K562 (cell line): Measurements from ENCODE around the gene SSTR5. TPM values are rescaled to one million over a fixed set of nuclear protein-coding genes. Genes with fewer than 3 reads are reported as not detected.

Experiments
- ATAC-seq: fragments of 200-7000 bp; cut with Tn5 transposase; 3 replicates; pipeline ENCODE4 v1.9.1; 2020; ENCODE audit warnings: moderate library complexity
- BruUV-seq: library from RNA; stranded (reverse); fragments of 400-500 nt; replicated peaks from 2 replicates; lab custom pipeline; 2021; lab: Mats Ljungman, UMichigan
- CTCF ChIA-PET: fragments of 300-600 bp; formaldehyde crosslinking; extraction: SDS; loops from one replicate; lab custom pipeline; 2021; ENCODE audit warnings: low intra/inter-chr PET ratio; lab: Yijun Ruan, JAX
- POLR2A ChIA-PET: fragments of 300-600, 350-650 bp; sonication (Branson Sonifier 250); formaldehyde crosslinking; extraction: SDS; loops from one replicate; lab custom pipeline; 2021; ENCODE audit warnings: antibody characterized with exemption, inconsistent platforms; lab: Yijun Ruan, JAX
- DNase-seq, 4 experiments: peaks; one replicate each; pipeline versions ENCODE4 v3.0.0 to v3.0.0-alpha.2; 2011 to 2018; ENCODE audit warnings: low spot score in 3 of 4, mixed read lengths in 3 of 4; ENCODE audit errors: extremely low read depth in 1 of 4
- FAIRE-seq: peaks from 2 replicates; lab custom pipeline; 2011; peaks lifted over from hg19 to GRCh38; lab: Jason Lieb, UNC
- H2AFZ ChIP-seq: 2 replicates; pipeline ENCODE4 v1.6.0; 2011; ENCODE audit warnings: low read depth, low read length, control low read depth, inconsistent platforms
- H3K27ac ChIP-seq: fragments of 200-600 bp; 3 replicates; pipeline ENCODE4 v1.8.0; 2011; ENCODE audit warnings: low read depth, mild to moderate bottlenecking, control low read depth, inconsistent platforms, low read length, moderate library complexity, mixed read lengths; ENCODE audit errors: extremely low read depth
- H3K27me3 ChIP-seq, 2 experiments: fragments of 300-600 bp in 1 of 2; 2 replicates in 1 of 2; 3 replicates in 1 of 2; pipeline versions ENCODE4 v1.6.0 to v1.8.0; 2011; ENCODE audit warnings: inconsistent platforms in 2 of 2, low read length in 2 of 2, mild to moderate bottlenecking in 1 of 2, mixed read lengths in 1 of 2, moderate library complexity in 1 of 2; ENCODE audit not compliant: control insufficient read depth in 2 of 2, insufficient read depth in 2 of 2
- H3K36me3 ChIP-seq: fragments of 300-600 bp; 3 replicates; pipeline ENCODE4 v1.8.0; 2011; ENCODE audit warnings: mild to moderate bottlenecking, low read length, inconsistent platforms; ENCODE audit not compliant: control insufficient read depth, insufficient read depth
- H3K4me1 ChIP-seq, 2 experiments: fragments of 200-600 bp in 1 of 2; replicated peaks in 1 of 2; 2 replicates in 1 of 2; 3 replicates in 1 of 2; pipeline versions ENCODE4 v1.5.1 to v1.8.0; 2011; ENCODE audit warnings: inconsistent platforms in 2 of 2, low read length in 2 of 2, mild to moderate bottlenecking in 1 of 2, mixed read lengths in 1 of 2, moderate library complexity in 1 of 2; ENCODE audit not compliant: control insufficient read depth in 2 of 2, insufficient read depth in 2 of 2
- H3K4me2 ChIP-seq: 2 replicates; pipeline ENCODE4 v1.6.1; 2011; ENCODE audit warnings: low read length, control low read depth, inconsistent platforms, mixed read lengths; ENCODE audit not compliant: insufficient read depth
- H3K4me3 ChIP-seq: fragments of 200-600 bp; sonication (generic), shearing (Covaris generic); 2 replicates; pipeline ENCODE4 v1.5.1; 2016; ENCODE audit warnings: control low read depth, inconsistent platforms
- H3K79me2 ChIP-seq: fragments of 200-600 bp; 3 replicates; pipeline ENCODE4 v1.8.0; 2011; ENCODE audit warnings: low read length, inconsistent platforms; ENCODE audit not compliant: control insufficient read depth, insufficient read depth
- H3K9ac ChIP-seq, 2 experiments: 2 replicates each; pipeline versions ENCODE4 v1.6.0 to v1.6.1; 2011; ENCODE audit warnings: low read depth in 2 of 2, low read length in 2 of 2, control low read depth in 1 of 2, inconsistent platforms in 1 of 2, mild to moderate bottlenecking in 1 of 2, mixed read lengths in 1 of 2; ENCODE audit not compliant: insufficient read depth in 1 of 2
- H3K9me1 ChIP-seq: one replicate; pipeline ENCODE4 v1.6.0; 2011; ENCODE audit warnings: inconsistent platforms, mild to moderate bottlenecking, low read length, moderate library complexity; ENCODE audit not compliant: control insufficient read depth, insufficient read depth
- H3K9me3 ChIP-seq: replicated peaks from 2 replicates; pipeline ENCODE4 v1.5.1; 2011; ENCODE audit warnings: low read depth, low read length, inconsistent platforms; ENCODE audit not compliant: control insufficient read depth, insufficient read depth
- H4K20me1 ChIP-seq: replicated peaks from 2 replicates; pipeline ENCODE4 v1.6.1; 2011; ENCODE audit warnings: low read length, inconsistent platforms, mixed read lengths; ENCODE audit not compliant: control insufficient read depth, insufficient read depth
- BRD4 ChIP-seq: fragments of 200-600 bp; sonication (generic); IDR thresholded peaks from 2 replicates; pipeline ENCODE4 v1.6.1; 2017; ENCODE audit warnings: inconsistent platforms
- CAMTA2 ChIP-seq: fragments of 250-450 bp; sonication (Bioruptor Pico); conservative IDR thresholded peaks from 2 replicates; pipeline ENCODE4 v1.5.1; 2022
- DMBX1 ChIP-seq: fragments of 250-450 bp; sonication (Bioruptor Pico); IDR thresholded peaks from 2 replicates; pipeline ENCODE4 v1.8.0; 2022; ENCODE audit warnings: inconsistent platforms, mild to moderate bottlenecking, moderate library complexity, borderline replicate concordance
- EP400 ChIP-seq: fragments of 450-650 bp; IDR thresholded peaks from 2 replicates; pipeline ENCODE4 v1.6.1; 2017; ENCODE audit warnings: antibody characterized with exemption, mild to moderate bottlenecking, moderate library complexity
- ETV6 ChIP-seq, 3 experiments: fragments of 150-350 bp in 1 of 3; sonication (generic) in 1 of 3; formaldehyde crosslinking in 1 of 3; IDR thresholded peaks; 2 replicates each; pipeline versions ENCODE4 v1.6.1 to v1.8.0; 2014 to 2022; ENCODE audit warnings: borderline replicate concordance in 2 of 3, low read depth in 2 of 3, antibody characterized with exemption in 1 of 3, low read length in 1 of 3, mild to moderate bottlenecking in 1 of 3, missing genetic modification reagents in 1 of 3
- HEY1 ChIP-seq: fragments of 250-450 bp; sonication (Bioruptor Pico); IDR thresholded peaks from 2 replicates; pipeline ENCODE4 v1.5.0; 2020; ENCODE audit warnings: mild to moderate bottlenecking, moderate library complexity, borderline replicate concordance
- MCM5 ChIP-seq: fragments of 450-650 bp; IDR thresholded peaks from 2 replicates; pipeline ENCODE4 v1.6.1; 2016; ENCODE audit warnings: low read depth
- NBN ChIP-seq: fragments of 450-650 bp; IDR thresholded peaks from 2 replicates; pipeline ENCODE4 v1.6.1; 2016; ENCODE audit warnings: low read depth, mild to moderate bottlenecking
- PCBP1 ChIP-seq: fragments of 200-400 bp; formaldehyde crosslinking; IDR thresholded peaks from 2 replicates; pipeline ENCODE4 v1.6.1; 2018; ENCODE audit warnings: mild to moderate bottlenecking, low read depth, low read length; ENCODE audit not compliant: poor library complexity, severe bottlenecking
- TAF7 ChIP-seq: fragments of 450-650 bp; IDR thresholded peaks from 2 replicates; pipeline ENCODE4 v1.6.1; 2016; ENCODE audit warnings: missing genetic modification characterization, missing compliant biosample characterization
- TAF9B ChIP-seq: fragments of 450-650 bp; IDR thresholded peaks from 2 replicates; pipeline ENCODE4 v1.6.1; 2018; ENCODE audit warnings: mild to moderate bottlenecking; ENCODE audit not compliant: partially characterized antibody
- ZNF444 ChIP-seq: fragments of 250-450 bp; sonication (Bioruptor Pico); IDR thresholded peaks from 2 replicates; pipeline ENCODE4 v1.4.0; 2020; ENCODE audit warnings: mild to moderate bottlenecking, moderate library complexity
- WGBS: fragments of 100-300 bp; shearing (Covaris generic); methylation state at CpG from one replicate; pipeline ENCODE4 v1.1.6; 2016; ENCODE audit warnings: low coverage, mixed read lengths; ENCODE audit not compliant: insufficient coverage; ENCODE audit errors: missing lambda C conversion rate; 5-methylcytosine and 5-hydroxymethylcytosine counted together
- in situ Hi-C: fragments of 300-500 bp; cut with MboI; formaldehyde crosslinking; loops from 4 replicates; pipeline ENCODE4 v1.15.0; 2018; ENCODE audit warnings: inconsistent platforms, mixed read lengths
- intact Hi-C: fragments of 100-400 bp; cut with micrococcal nuclease; formaldehyde crosslinking; loops from 2 replicates; pipeline ENCODE4 v1.14.2; 2022
- polyA plus RNA-seq, 8 experiments: library from polyadenylated mRNA; depleted of rRNA in 4 of 8; stranded (reverse) in 5 of 8; unstranded in 3 of 8; fragments of >200 nt; fragmentation: Nextera tagmentation in 2 of 8; fragmentation: Illumina TruSeq in 1 of 8; extraction: Ambion mirVana in 2 of 8; extraction: Trizol in 1 of 8; gene quantifications; 2 replicates each; pipeline versions ENCODE4 v1.2.1 to v1.2.3, GENCODE V29; 2011 to 2014; ENCODE audit warnings: inconsistent platforms in 1 of 8, missing spikeins in 1 of 8
- total RNA-seq, 7 experiments: library from RNA; depleted of rRNA in 6 of 7; stranded (reverse); fragments of >200 nt in 6 of 7; fragmentation: Illumina TruSeq in 2 of 7; extraction: Trizol in 2 of 7; gene quantifications; 2 replicates each; pipeline versions ENCODE4 v1.2.1 to v1.2.3, GENCODE V29; 2011 to 2021; ENCODE audit warnings: low replicate concordance in 1 of 7
- TF ChIP-seq, protein P1 (sequence below), 2 experiments: fragments of 450-650 bp in 1 of 2; sonication (generic) in 1 of 2; formaldehyde crosslinking; conservative IDR thresholded peaks; 2 replicates each; pipeline versions ENCODE4 v1.4.0 to v1.8.1; 2020 to 2022; ENCODE audit warnings: mild to moderate bottlenecking in 1 of 2, missing genetic modification reagents in 1 of 2
- TF ChIP-seq, protein P2 (sequence below): fragments of 200-400 bp; formaldehyde crosslinking; IDR thresholded peaks from 2 replicates; pipeline ENCODE4 v1.6.1; 2017; ENCODE audit warnings: mild to moderate bottlenecking, low read depth, low read length, moderate library complexity
- TF ChIP-seq, protein P3 (sequence below): fragments of 450-650 bp; formaldehyde crosslinking; IDR thresholded peaks from 2 replicates; pipeline ENCODE4 v1.4.0; 2020; ENCODE audit warnings: mild to moderate bottlenecking, moderate library complexity

The SSTR5 gene
- total and polyA plus RNA-seq, 9 of the 15 experiments (the other 6 are each of a cell fraction or from before 2014, with no cell fraction given) = not detected

DNA sequence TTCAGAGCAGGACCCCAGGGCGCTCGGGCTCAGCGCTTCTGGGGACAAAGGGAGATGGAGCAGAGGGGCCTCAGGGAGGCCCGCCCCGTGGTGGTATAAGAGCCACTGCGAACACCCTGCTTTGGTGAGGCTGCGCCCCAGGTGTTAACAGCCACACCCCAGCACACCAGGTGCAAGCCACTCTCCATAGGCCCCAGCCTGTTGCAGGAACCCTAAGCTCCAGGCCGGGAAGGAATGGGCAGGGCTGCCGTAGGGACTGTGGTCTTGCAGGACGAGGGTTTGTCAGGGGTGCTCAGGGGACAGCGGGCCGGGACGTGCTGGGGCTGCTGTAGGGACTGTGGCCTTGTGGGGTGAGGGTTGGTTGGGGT is 17.0 kb upstream of the SSTR5 start:
- intact Hi-C loops (loop anchor here (2.0 kb wide), 1 partner anchor 243 kb away; no protein-coding TSS in a partner anchor), in situ Hi-C loops (loop anchor here (10.0 kb wide), 1 partner anchor 341 kb away; the partner anchor contains the start of gene METRN)
- 6% methylated on average over 9 of the region's 13 CpGs for WGBS
- Histone ChIP-seq H3K9me3 (no peaks in the 10 kb centered on the region), H3K4me1 (peaks cover 0 to 30% of the 10 kb centered on the region in 2 experiments; a peak in 2 of 5 replicates), H3K4me2 (no peak overlapping the region), H3K9ac (no peak overlapping the region), H3K36me3 (no peaks in the 10 kb centered on the region), H2AFZ (no peak overlapping the region), H3K27ac (no peak overlapping the region), H3K9me1 (no peaks in the 10 kb centered on the region), H3K79me2 (no peaks in the 10 kb centered on the region), H3K27me3 (peaks cover 6 to 20% of the 10 kb centered on the region in 2 experiments; a peak in 3 of 5 replicates), H3K4me3 (no peak overlapping the region), H4K20me1 (no peaks in the 10 kb centered on the region)
- ChIA-PET CTCF (interaction anchor here (2.1 kb wide), 1 partner anchor 345 kb away, joined by 12 read pairs; no protein-coding TSS in a partner anchor), POLR2A (no interaction called here)
- DNase-seq (no peak), ATAC-seq (no peak), FAIRE-seq (no peak)
- BruUV-seq = no TSS peak
- TF ChIP-seq CAMTA2 (CRISPR knock-in tag) (no peak), BRD4 (no peak), MCM5 (no peak), TAF9B (no peak), ETV6 (IDR thresholded peaks at IDR 0.05; ENCODE audit: borderline replicate concordance in 1 of 2, low read depth in 2 of 2, low read length in 1 of 2) (no peak), ETV6 (CRISPR knock-in tag; IDR thresholded peaks at IDR 0.05; ENCODE audit: borderline replicate concordance) (no peak), NBN (no peak), HEY1 (CRISPR knock-in tag) (no peak), PCBP1 (no peak), ZNF444 (CRISPR knock-in tag) (no peak), EP400 (no peak), DMBX1 (CRISPR knock-in tag) (no peak), TAF7 (tag) (no peak)
- TF ChIP-seq, protein P1, sequence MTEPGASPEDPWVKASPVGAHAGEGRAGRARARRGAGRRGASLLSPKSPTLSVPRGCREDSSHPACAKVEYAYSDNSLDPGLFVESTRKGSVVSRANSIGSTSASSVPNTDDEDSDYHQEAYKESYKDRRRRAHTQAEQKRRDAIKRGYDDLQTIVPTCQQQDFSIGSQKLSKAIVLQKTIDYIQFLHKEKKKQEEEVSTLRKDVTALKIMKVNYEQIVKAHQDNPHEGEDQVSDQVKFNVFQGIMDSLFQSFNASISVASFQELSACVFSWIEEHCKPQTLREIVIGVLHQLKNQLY (CRISPR knock-in tag; conservative IDR thresholded peaks at IDR 0.05) = no peak
- TF ChIP-seq, protein P2, sequence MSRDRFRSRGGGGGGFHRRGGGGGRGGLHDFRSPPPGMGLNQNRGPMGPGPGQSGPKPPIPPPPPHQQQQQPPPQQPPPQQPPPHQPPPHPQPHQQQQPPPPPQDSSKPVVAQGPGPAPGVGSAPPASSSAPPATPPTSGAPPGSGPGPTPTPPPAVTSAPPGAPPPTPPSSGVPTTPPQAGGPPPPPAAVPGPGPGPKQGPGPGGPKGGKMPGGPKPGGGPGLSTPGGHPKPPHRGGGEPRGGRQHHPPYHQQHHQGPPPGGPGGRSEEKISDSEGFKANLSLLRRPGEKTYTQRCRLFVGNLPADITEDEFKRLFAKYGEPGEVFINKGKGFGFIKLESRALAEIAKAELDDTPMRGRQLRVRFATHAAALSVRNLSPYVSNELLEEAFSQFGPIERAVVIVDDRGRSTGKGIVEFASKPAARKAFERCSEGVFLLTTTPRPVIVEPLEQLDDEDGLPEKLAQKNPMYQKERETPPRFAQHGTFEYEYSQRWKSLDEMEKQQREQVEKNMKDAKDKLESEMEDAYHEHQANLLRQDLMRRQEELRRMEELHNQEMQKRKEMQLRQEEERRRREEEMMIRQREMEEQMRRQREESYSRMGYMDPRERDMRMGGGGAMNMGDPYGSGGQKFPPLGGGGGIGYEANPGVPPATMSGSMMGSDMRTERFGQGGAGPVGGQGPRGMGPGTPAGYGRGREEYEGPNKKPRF = no peak
- TF ChIP-seq, protein P3, sequence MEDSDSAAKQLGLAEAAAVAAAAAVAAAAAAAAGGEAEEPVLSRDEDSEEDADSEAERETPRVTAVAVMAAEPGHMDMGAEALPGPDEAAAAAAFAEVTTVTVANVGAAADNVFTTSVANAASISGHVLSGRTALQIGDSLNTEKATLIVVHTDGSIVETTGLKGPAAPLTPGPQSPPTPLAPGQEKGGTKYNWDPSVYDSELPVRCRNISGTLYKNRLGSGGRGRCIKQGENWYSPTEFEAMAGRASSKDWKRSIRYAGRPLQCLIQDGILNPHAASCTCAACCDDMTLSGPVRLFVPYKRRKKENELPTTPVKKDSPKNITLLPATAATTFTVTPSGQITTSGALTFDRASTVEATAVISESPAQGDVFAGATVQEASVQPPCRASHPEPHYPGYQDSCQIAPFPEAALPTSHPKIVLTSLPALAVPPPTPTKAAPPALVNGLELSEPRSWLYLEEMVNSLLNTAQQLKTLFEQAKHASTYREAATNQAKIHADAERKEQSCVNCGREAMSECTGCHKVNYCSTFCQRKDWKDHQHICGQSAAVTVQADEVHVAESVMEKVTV = no peak
